Measurements from ENCODE around the gene CD40. TPM values are rescaled to one million over a fixed set of nuclear protein-coding genes. Genes with fewer than 3 reads are reported as not detected.

The CD40 gene
- total RNA-seq, 1 experiment from 2014 or later, result 7.8 TPM

GRCh38 chr20:46085179-46085851 is 32.8 kb upstream of the CD40 start:
- Histone ChIP-seq H2BK120ac (ENCODE audit: low read depth, low read length, poor library complexity, severe bottlenecking) (no peak overlapping the region), H3K56ac (ENCODE audit: insufficient read length, low read depth, low read length) (no peak overlapping the region), H3K27me3 (ENCODE audit: insufficient read depth, low read length) (no peaks in the 10 kb centered on the region), H3T11ph (ENCODE audit: low read length) (no peak overlapping the region), H4K91ac (ENCODE audit: insufficient read length, low read depth, low read length) (no peak overlapping the region), H4K5ac (ENCODE audit: insufficient read length, low read depth, low read length) (no peak overlapping the region), H3K23ac (ENCODE audit: insufficient read length, low read depth, low read length) (no peak overlapping the region), H2AFZ (ENCODE audit: low read length) (no peak overlapping the region), H3K23me2 (ENCODE audit: insufficient read length, low read depth, low read length, poor library complexity, severe bottlenecking) (peaks cover 9% of the 10 kb centered on the region), H3K18ac (ENCODE audit: insufficient read length, low read depth, low read length) (no peak overlapping the region), H3K27ac (ENCODE audit: insufficient read length, low read depth, low read length) (no peak overlapping the region), H4K20me1 (ENCODE audit: control insufficient read depth, insufficient read depth, insufficient read length) (no peaks in the 10 kb centered on the region), H3K4ac (ENCODE audit: low read depth, low read length) (no peak overlapping the region), H3K14ac (ENCODE audit: insufficient read depth, low read length) (no peak overlapping the region), H3K4me2 (ENCODE audit: insufficient read depth, insufficient read length, low read length) (no peak overlapping the region), H3K4me1 (ENCODE audit: insufficient read depth, low read length) (peaks cover 2% of the 10 kb centered on the region; the same call in 1 of the 2 replicates), H4K8ac (replicated peaks; ENCODE audit: insufficient read length, low read depth, low read length) (no peak overlapping the region), H3K9ac (ENCODE audit: extremely low read depth, insufficient read length, low read length) (no peak overlapping the region), H3K79me1 (ENCODE audit: insufficient read depth, low read depth, low read length, poor library complexity, severe bottlenecking) (peaks cover 12% of the 10 kb centered on the region), H2BK12ac (ENCODE audit: insufficient read length, low read depth, low read length) (no peak overlapping the region), H2AK5ac (ENCODE audit: insufficient read length, low read length) (no peak overlapping the region), H3K79me2 (ENCODE audit: insufficient read depth, low read length) (peaks cover 38% of the 10 kb centered on the region; the same call in 1 of the 2 replicates), H3K9me3 (ENCODE audit: control insufficient read depth, low read depth, low read length) (no peaks in the 10 kb centered on the region), H2BK5ac (ENCODE audit: insufficient read length, low read length) (no peak overlapping the region), H2BK15ac (ENCODE audit: low read depth, low read length) (no peak overlapping the region), H2BK20ac (ENCODE audit: low read depth, low read length, poor library complexity, severe bottlenecking) (no peak overlapping the region)
- H3K4me1 Mint-ChIP-seq, result peaks cover 39 to 45% of the 10 kb centered on the region in 2 experiments
- no peaks in the 10 kb centered on the region for H3K27me3 Mint-ChIP-seq (ENCODE audit: low read depth)
- WGBS (ENCODE audit: extremely low coverage, insufficient read length, low lambda C conversion rate), result no CpG with 5 or more reads among the region's 4 CpGs
- no peak for TF ChIP-seq CTCF (conservative IDR thresholded peaks at IDR 0.05)
- no peaks in the 10 kb centered on the region for H3K9me3 Mint-ChIP-seq
- H3K27ac Mint-ChIP-seq, result no peak overlapping the region; a peak in 1 of 7 replicates
- DNase-seq, result no peak
- H3K4me3 Mint-ChIP-seq, result no peak overlapping the region; a peak in 1 of 5 replicates
- H3K36me3 Mint-ChIP-seq (ENCODE audit: insufficient read depth in 1 of 3, low read depth in 3 of 3), result no peaks in the 10 kb centered on the region
